Large intestine (tissue), 3 donors: ENCODE results near the gene VWDE. TPM values are rescaled to one million over a fixed set of nuclear protein-coding genes. Genes with fewer than 3 reads are reported as not detected.

Experiments
- DNase-seq, 2 donors: peaks; one replicate each; pipeline versions ENCODE4 v3.0.0 to v3.0.0-alpha.2; 2013
- H3K27ac ChIP-seq: one replicate; pipeline ENCODE4 v1.5.1; 2013; ENCODE audit warnings: low read length
- H3K27me3 ChIP-seq: 2 replicates; pipeline ENCODE4 v1.6.1; 2013; ENCODE audit warnings: low read length; ENCODE audit not compliant: control insufficient read depth, insufficient read depth
- H3K36me3 ChIP-seq: 2 replicates; pipeline ENCODE4 v1.6.1; 2013; ENCODE audit warnings: low read length; ENCODE audit not compliant: control insufficient read depth, insufficient read depth
- H3K4me1 ChIP-seq: one replicate; pipeline ENCODE4 v1.6.1; 2013; ENCODE audit warnings: low read length; ENCODE audit not compliant: control insufficient read depth, insufficient read depth
- H3K4me3 ChIP-seq: one replicate; pipeline ENCODE4 v1.5.1; 2013; ENCODE audit warnings: low read length
- H3K9me3 ChIP-seq: one replicate; pipeline ENCODE4 v1.6.1; 2013; ENCODE audit warnings: mild to moderate bottlenecking, low read depth, low read length, moderate library complexity; ENCODE audit not compliant: control insufficient read depth
- WGBS: methylation state at CpG from one replicate; pipeline ENCODE4 v1.1.5; 2013; ENCODE audit warnings: low lambda C conversion rate; ENCODE audit not compliant: insufficient coverage; 5-methylcytosine and 5-hydroxymethylcytosine counted together
- polyA plus RNA-seq: library from polyadenylated mRNA; unstranded; fragments of 120-200 nt; gene quantifications from one replicate; pipeline ENCODE4 v1.2.1, GENCODE V29; 2013

Gene VWDE
- polyA plus RNA-seq, 1 donor: 0.66 TPM

DNA sequence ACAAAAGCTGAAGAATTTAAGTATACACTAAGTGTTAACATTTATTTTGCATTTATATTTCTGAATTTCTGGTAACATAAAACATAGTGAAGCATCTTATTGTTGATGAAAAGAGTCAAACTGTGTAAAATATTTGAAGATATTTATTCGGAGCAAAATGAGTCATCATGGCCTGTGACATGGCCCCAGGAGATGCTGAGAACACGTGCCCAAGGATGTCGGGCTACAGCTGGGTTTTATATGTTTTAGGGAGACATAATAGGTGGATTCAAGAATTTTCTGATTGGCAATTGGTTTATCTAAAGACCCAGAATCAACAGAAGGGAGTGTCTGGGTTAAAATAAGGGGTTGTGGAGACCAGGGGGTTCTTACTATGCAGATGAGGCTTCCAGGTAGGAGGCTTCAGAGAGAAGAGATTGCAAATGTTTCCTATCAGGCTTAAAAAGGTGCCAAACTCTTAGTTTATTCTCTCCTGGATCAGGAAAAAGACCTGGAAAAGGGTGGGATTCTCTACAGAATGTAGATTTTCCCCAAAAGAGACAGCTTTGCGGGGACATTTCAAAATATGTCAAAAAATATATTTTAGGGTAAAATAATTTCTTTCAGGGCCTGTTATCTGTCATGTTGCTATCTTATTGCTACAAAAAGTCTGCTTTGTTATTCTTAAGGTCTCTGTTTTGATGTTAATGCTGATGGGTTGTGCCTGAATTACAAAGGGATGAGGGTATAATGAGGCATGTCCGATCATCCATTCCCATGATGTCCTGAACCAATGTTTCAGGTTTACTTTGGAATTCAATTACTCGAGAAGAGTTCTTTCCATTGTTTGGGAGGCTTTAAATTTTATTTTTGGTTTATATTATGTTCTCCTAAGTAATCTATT lies 74.5 kb downstream of the VWDE start:
- no peaks in the 10 kb centered on the region for H3K27me3 ChIP-seq
- DNase-seq: no peak
- no peaks in the 10 kb centered on the region for H3K36me3 ChIP-seq
- no peaks in the 10 kb centered on the region for H3K4me1 ChIP-seq
- no peak overlapping the region for H3K4me3 ChIP-seq
- H3K27ac ChIP-seq: no peak overlapping the region
- WGBS: 73% methylated on average over 3 of the region's 6 CpGs
- no peaks in the 10 kb centered on the region for H3K9me3 ChIP-seq

DNA sequence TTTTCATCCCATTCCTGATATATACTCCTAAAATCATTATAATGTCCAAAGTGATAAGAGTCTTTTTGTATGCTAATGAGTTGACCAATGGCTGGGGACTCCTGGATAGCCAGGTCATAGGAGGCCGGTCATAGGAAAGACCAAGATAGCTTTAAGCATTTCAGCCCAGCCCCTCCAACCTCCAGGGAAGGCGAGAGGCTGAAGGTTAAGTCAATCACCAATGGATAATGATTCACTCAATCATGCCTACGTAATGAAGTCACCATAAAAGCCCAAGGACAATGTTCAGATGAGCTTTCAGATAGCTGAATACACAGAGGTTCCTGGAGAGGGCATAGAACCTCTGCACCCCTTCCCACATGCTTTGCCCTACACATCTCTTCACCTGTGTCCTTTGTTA lies 75.7 kb downstream of the VWDE start:
- Histone ChIP-seq H3K36me3 (no peaks in the 10 kb centered on the region), H3K27me3 (no peaks in the 10 kb centered on the region), H3K9me3 (no peaks in the 10 kb centered on the region), H3K27ac (no peak overlapping the region), H3K4me3 (no peak overlapping the region), H3K4me1 (no peaks in the 10 kb centered on the region)
- WGBS: no CpG with 5 or more reads among the region's 3 CpGs
- peak; percentile 33 to 68 for DNase-seq

DNA sequence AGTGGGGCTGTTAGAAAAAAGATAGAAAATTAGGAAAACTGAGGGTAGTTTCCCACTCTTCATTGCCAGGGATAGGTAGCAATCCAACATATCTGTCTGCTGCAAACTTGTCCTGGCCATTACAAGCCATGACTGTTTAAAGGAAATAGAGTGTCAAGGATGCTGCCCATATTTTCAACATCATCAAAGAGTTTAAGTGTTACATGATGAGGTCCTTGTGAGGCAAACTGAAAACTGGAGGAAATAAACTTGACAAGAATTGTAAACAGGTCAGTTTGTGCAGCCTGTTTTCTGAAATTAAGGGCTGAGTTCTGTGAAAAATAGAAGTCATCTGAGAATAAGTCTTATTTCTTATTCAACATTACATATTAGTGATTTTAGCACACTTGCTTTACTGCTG lies 78.0 kb downstream of the VWDE start:
- Histone ChIP-seq H3K4me3 (no peak overlapping the region), H3K27ac (no peak overlapping the region), H3K4me1 (no peaks in the 10 kb centered on the region), H3K36me3 (no peaks in the 10 kb centered on the region), H3K27me3 (no peaks in the 10 kb centered on the region), H3K9me3 (no peaks in the 10 kb centered on the region)
- no peak for DNase-seq

DNA sequence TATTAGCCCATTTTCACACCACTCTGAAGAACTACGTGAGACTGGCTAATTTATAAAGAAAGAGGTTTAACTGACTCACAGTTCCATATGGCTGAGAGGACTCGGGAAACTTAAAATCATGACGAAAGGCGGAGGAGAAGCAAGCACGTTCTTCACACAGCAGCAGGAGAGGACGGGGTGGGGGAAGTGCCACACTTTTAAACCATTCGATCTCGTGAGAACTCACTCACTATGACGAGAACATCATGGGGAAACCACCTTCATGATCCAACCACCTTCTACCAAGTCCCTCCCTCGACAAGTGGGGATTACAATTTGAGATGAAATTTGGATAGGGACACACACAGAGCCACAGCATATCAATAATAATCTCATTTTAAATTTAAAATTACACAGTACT lies 80.2 kb downstream of the VWDE start:
- Histone ChIP-seq H3K4me1 (no peaks in the 10 kb centered on the region), H3K4me3 (no peak overlapping the region), H3K36me3 (no peaks in the 10 kb centered on the region), H3K9me3 (no peaks in the 10 kb centered on the region), H3K27me3 (no peaks in the 10 kb centered on the region), H3K27ac (no peak overlapping the region)
- DNase-seq: no peak
- 83% methylated on average over 1 of the region's 10 CpGs for WGBS

DNA sequence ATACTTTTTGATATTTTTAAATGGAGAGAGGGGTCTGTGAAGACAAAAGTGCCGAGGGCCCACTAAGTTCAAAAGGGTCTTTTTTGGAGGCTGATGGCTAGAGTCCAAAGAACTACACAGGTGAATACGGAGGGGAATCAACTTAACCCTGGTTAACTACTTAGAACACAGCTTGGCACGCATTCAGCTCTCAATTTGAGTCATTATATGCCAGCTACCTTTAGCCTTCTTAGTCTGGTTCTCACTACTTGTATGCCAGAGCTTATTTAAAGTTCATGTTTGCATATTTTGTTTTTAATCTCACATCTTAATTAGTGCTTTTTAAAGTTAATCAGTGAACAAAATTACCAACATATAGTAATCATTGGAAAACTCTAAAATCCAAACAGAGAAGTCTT lies 80.8 kb downstream of the VWDE start:
- Histone ChIP-seq H3K4me1 (peaks cover 4% of the 10 kb centered on the region), H3K36me3 (no peaks in the 10 kb centered on the region), H3K9me3 (no peaks in the 10 kb centered on the region), H3K4me3 (no peak overlapping the region), H3K27me3 (no peaks in the 10 kb centered on the region), H3K27ac (no peak overlapping the region)
- no CpG with 5 or more reads among the region's 3 CpGs for WGBS
- DNase-seq: no peak

DNA sequence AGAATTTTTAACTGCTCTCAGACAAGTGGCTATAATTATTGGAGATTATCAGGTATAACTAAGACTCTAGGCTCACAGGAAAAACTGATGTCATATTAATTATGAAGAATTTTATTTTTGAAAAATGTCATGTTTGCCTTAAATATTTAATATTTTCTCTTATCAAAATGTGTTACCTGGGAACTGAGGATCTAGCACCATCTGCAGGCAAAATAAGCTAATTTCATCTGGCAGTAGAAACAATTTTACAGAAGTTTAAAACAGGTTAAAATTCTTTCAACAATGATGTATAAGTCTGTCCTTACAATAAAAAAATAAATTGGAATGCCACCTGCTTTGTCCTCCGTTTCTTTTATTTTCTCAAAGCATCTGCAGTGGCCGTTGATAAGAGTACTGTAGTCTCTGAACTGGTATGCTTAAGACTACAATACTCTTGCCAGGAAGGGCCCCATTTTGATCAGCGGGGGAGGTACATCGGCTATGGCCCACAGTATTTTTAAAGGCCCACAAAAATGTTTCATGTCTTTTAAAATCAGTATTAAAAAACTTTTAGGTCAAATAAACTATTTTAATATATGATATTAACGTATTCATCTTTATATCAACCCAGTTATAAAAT lies 81.3 kb downstream of the VWDE start:
- Histone ChIP-seq H3K9me3 (no peaks in the 10 kb centered on the region), H3K36me3 (no peaks in the 10 kb centered on the region), H3K4me1 (peaks cover 5% of the 10 kb centered on the region), H3K27me3 (no peaks in the 10 kb centered on the region), H3K27ac (no peak overlapping the region), H3K4me3 (no peak overlapping the region)
- no peak for DNase-seq
- 49% methylated on average over 2 of the region's 5 CpGs for WGBS

DNA sequence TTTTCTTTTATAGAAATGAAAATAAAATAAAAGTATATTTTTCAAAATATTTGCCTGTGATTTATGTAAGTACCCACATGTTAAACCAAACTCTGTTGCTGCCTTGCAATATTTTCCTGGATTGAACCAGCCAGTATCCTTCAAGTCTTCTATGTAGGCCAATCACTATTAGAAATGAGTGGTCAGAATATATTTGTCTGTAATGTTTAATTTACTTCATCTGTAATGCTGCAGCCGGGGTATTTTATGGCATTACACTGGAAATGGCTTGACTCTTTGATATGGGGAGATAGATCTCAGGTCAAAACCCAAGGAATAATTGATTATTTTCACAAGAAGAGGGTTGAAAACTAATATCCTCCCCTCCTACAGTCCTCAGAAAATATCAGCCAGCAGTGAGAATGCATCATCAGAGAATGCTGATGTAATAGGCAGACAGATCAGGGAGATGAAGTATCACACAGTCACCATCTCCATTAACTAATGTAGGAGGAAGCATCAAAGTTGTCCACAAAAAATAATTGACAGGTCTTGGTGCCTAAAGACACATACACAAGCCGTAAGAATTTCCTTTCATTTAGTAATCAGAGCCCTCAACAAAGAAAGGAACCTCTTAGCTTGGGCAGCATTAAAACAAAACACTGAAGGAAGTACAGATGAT lies 82.5 kb downstream of the VWDE start:
- Histone ChIP-seq H3K4me3 (no peak overlapping the region), H3K27ac (no peak overlapping the region), H3K27me3 (no peaks in the 10 kb centered on the region), H3K4me1 (peaks cover 8% of the 10 kb centered on the region), H3K36me3 (no peaks in the 10 kb centered on the region), H3K9me3 (no peaks in the 10 kb centered on the region)
- 80% methylated on average over 1 of the region's 2 CpGs for WGBS
- DNase-seq: no peak

DNA sequence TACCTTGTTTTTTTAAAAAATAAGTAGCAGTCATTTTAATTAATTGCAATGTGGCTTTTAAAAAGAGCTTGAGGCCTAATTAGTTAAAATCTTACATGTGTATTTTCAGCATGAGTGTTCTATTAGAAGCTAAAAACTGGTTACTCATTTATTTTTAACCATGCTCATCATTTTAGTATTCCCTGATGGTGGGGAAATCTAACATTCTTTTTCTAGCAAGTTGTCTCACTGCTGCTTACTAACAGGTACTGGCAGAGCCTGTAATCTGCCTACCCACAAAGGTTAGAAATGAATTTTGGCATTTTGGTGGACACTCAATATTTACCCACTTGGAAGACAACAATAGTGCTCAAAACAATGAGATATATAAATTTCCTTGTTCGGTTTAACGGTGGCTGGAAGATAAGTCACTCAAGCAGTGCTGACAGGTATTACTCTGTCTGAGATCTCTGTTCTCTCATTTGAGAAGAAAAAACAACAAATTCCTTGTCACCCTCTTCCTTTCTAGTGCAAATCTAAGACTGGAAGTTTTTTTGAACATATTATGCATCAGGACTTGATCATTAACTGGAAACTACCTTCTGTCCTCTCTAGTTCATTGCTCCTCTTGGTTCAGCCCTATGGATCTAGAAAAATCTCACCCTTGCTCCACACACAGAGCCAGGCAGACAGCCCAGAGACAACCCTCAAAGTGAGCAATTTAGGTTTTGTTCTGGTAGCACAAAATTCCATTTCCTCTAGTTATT lies 83.3 kb downstream of the VWDE start:
- Histone ChIP-seq H3K9me3 (no peaks in the 10 kb centered on the region), H3K4me3 (no peak overlapping the region), H3K4me1 (peaks cover 8% of the 10 kb centered on the region), H3K27me3 (no peaks in the 10 kb centered on the region), H3K27ac (no peak overlapping the region), H3K36me3 (no peaks in the 10 kb centered on the region)
- no peak for DNase-seq
- 46% methylated on average over 2 of the region's 2 CpGs for WGBS

DNA sequence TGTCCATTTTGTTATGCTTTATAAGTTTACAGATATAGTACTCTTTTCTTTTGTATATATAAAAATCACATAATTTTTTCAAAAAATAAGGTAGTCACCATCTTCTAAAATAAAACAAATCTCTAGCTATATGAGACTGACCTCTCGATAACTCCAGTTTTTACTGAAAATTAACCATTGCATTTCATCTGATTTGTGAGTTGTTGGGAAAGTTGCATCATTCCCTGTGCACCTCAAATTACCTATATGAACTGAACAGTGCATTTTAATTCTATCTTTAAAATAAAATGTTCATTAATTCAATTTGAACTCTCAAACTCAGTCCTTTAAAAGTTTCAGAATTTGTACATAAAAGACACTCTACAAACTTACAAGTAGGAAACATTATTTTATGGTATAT lies 86.0 kb downstream of the VWDE start:
- Histone ChIP-seq H3K4me1 (peaks cover 8% of the 10 kb centered on the region), H3K4me3 (no peak overlapping the region), H3K36me3 (no peaks in the 10 kb centered on the region), H3K9me3 (no peaks in the 10 kb centered on the region), H3K27me3 (no peaks in the 10 kb centered on the region), H3K27ac (no peak overlapping the region)
- no peak for DNase-seq
- 29% methylated on average over 1 of the region's 1 CpG for WGBS

DNA sequence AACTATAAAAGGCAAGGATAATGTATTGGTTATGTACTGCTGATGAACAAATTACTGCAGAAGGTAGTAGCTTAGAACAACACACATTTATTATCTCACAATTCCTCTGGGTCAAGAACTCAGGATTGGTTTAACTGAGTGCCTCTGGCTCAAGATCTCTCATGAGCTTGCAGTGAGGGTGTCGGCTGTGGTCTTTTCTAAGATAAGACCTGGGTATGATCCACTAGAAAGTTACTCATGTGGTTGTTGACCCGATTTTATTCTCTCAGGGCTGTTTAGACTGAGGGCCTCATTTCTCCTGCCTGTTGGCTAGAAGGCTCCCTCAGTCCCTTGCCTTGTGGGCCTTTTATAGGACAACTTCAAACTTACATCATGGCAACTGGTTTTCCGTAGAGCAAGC lies 86.7 kb downstream of the VWDE start:
- WGBS: no CpG with 5 or more reads among the region's 3 CpGs
- peak in 1 of 2 donors; percentile 36 for DNase-seq

More for the DNA sequence above, 86.7 kb downstream of the VWDE start:
- Histone ChIP-seq H3K4me3 (no peak overlapping the region), H3K27ac (no peak overlapping the region), H3K9me3 (no peaks in the 10 kb centered on the region), H3K27me3 (no peaks in the 10 kb centered on the region), H3K36me3 (no peaks in the 10 kb centered on the region), H3K4me1 (peaks cover 8% of the 10 kb centered on the region)
